GM21723 (cell line): ENCODE measurements around the gene HIC2.
"Not testable (repeated sequence)": the region's sequence is repeated elsewhere in the genome, so short reads cannot be mapped to it uniquely, and the experiment has no call there.

Experiments
- ATAC-seq: cut with Tn5 transposase; IDR thresholded peaks from one replicate; pipeline ENCODE4 v1.9.1; 2021; ENCODE audit warnings: mild to moderate bottlenecking, moderate library complexity; ENCODE audit not compliant: unreplicated experiment

Gene HIC2

DNA sequence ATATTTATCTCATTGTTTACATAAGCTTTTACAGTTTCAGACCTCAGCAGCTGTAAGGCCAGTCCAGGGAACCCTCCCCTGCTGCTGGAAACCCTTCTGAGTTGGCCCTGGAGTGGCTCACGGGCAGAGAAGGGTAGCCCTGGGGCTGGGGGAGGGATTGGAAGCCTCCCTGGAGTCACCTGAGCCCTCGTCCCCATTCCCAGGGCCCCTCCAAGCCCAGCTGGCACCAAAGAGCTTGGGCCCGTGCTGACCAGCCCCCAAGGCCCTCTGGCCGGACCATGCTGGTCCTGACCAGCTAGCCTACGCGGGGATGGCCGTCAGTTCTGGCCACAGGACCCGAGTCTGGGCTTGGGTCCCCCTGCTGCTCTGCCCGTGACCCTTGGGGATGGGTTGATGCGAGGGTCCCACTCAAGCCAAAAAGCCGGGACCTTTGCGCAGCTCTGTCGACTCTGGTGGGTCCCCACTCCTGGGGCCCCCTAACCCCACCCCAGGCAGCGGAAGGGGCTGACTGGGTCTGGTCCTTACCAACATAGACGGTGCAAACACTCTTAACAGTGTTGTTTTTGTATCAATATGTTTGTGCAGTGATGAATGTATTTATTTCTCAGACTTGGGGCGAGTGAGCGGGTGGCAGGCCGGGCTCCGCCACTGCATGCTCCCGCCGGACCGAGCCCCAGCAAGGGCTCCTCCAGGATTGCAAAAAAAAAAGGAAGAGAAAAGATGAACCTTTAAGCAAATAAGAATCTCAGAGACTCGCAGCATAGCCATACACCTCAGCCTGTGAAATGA is 32.6 kb downstream of the HIC2 start:
- no peak for ATAC-seq

GRCh38 chr22:21450320-21450831 is 33.2 kb downstream of the HIC2 start:
- ATAC-seq: no peak

- no peak for ATAC-seq
Measured at GRCh38 chr22:21450858-21451353, 33.7 kb downstream of the HIC2 start.

- ATAC-seq: no peak
Measured at GRCh38 chr22:21451545-21452520, 34.7 kb downstream of the HIC2 start.

- not testable (repeated sequence) for ATAC-seq
Measured at GRCh38 chr22:21452666-21453065, 35.5 kb downstream of the HIC2 start.

GRCh38 chr22:21454998-21455333 is 37.8 kb downstream of the HIC2 start:
- not testable (repeated sequence) for ATAC-seq

DNA sequence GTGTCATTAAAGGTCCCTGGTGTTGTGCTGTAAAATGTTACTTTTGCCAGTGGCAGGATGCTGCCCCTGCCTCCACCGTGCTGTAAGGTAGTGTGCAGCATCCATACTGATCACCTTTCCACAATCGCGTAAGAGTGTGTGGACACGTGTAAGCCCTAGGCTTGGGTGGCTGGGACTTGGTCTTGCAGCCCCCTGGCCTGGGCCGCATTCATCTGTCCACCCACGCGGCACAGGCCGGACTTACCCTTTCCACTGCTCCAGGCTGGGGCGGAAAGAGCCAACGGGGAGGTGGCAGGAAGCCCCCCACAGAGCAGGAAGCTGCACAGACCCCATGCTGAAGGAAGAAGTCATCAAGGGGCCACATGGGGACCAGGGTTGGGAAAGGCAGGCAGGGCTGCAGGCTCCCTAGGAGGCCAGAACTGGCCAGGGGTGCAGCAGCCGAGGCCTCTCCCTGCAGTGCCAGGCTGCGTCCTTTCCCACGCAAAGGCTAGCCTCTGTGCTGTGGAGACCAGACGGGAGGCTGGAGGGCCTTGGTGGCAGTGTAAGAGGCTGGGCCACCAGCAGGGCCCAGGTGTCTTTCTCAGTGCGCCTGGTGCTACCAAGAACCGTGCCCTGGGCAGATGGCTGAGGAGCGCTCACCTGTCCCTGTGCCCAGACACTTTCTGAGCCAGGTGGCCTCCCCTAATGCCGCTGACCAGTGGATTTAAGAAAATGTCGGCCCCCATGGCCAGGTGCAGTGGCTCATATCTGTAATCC is 38.3 kb downstream of the HIC2 start:
- no peak for ATAC-seq

DNA sequence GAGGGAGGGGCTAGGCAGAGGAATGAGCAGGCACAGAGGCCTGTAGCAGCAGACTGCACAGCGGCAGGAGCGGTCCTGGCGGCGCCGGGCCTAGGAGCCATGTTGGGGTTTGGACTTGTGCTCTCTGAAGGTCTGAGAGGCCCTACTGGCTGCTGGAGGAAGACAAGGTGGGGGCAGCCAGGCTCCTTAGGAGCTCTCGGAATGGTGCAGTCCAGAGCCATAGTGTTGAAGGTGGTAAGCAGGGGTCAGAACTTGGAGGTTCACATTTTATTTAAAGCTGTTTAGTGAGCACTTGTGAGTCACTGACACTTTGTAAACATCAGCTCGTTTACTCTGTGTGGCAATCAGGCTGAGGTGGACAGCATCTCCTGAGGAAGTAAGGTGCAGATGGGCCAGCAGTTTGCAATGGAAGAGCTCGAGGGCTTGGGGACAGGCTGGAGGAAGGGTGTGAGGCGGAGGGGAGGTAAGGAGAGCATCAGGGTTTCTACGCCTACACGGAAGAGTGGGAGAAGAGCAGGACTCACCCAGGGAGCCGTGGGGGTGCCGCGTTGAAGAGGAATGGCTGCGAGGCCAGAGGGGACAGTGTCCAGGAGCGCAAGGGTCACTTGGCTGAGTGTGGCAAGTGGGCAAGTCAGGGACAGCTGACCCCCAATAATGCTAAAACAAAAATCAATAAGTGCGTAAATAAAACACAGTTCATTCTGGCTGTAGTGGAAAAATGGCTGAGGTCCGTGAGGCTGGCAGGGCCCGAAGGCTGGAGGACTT is 40.0 kb downstream of the HIC2 start:
- ATAC-seq: no peak

DNA sequence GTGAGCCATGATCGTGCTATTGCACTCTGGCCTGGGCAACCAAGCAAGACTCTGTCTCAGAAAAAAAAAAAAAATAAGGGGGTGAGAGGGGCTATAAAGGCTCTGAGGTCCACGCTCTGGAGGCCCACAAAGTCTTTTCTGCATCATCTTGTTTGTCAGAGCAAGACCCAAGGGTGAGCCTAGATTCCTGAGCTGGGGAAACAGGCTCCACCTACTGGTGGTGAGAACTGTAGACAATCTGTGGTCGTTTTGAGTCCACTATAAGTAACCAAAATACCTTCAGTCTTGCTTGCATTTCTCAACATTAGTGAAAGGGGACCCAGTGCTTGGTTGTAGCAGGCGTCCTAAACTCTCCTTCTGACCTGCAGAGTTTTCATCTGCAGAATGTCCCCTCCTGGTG is 45.5 kb downstream of the HIC2 start:
- ATAC-seq: not testable (repeated sequence)

GRCh38 chr22:21467337-21468193 is 50.4 kb downstream of the HIC2 start, which contains the start of gene TMEM191C:
TMEM191C (plus strand) TSS chr22:21467387; CDS start chr22:21467460, 73 bp downstream.
- ATAC-seq: not testable (repeated sequence)

DNA sequence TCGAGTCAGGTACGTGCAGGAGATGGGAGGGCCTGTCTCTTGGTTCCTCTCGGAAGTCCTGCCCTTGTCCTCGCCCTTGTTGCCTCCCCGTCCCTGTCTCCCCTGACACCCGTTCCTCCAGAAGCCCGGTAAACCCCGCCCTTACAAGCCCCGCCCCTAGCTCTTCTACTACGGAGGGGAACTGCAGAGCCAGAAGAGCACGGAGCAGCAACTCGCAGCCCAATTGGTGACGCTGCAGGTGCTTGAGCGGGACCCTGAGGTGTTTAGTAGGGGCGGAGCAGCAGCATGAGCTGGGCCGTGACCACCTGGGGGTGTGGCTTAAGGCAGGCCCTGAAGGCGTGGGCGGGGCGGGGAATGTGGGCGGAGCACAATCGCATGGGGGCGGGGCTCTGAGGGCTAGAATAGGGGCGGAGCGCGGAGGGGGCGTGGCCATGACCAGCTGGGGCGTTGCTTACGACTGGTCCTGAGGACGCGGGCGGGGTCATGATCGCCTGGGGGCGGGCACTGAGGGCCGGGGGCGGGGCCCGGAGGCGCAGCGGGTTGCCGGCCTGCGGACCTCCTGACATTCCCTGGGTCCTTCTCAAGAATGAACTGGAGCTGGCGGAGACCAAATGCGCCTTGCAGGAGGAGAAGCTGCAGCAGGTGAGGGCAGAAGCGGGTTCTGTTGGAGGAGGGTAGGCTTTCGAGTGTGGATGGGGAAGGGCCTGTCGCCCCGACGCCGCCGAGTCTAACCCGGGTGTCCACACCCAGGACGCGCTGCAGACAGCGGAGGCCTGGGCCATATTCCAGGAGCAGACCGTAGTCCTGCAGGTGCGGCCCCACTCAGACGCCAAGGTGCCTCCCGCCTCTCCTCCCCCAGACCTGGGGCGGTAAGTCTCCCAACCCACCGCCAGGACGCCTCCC is 51.3 kb downstream of the HIC2 start:
- peak; percentile 90 for ATAC-seq

DNA sequence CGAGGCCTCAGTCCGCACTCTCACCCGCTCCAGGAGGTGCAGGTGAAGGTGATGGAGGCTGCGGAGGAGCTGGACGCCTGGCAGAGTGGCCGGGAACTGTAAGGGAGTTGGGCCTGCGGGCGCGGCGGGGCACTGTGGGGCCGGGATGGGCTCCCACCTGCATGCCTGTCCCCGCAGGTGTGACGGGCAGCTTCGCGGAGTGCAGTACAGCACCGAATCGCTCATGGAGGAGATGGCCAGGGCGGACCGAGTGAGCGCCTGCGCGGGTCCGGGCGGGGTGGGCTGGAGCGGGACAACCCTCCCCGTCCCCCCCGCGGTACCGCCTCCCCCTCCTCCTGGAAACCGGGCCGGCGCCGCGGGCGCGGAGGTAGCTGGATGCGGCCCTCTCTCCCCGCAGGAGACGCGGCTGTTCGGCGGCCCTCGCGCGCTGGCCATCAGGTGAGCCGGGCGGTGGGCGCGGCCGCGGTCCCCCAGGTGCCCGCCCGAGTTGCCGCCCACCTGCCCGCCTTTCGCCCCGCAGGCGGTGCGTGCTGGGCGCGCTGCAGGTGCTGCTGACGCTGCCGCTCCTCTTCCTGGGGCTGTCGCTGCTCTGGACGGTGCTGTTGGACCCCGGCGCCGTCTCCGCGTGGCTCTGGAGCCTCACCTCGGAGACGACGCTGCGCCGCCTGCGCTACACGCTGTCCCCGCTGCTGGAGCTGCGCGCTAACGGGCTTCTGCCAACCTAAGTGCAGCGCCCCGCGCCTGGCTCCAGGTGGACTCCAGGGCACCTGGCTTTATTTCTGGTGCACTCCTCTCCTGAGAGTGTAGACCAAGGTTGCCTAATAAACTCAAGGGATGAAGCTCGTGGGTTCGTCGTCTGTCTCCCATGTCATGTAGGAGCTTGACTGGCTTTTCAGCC is 52.2 kb downstream of the HIC2 start:
- ATAC-seq: not testable (repeated sequence)

DNA sequence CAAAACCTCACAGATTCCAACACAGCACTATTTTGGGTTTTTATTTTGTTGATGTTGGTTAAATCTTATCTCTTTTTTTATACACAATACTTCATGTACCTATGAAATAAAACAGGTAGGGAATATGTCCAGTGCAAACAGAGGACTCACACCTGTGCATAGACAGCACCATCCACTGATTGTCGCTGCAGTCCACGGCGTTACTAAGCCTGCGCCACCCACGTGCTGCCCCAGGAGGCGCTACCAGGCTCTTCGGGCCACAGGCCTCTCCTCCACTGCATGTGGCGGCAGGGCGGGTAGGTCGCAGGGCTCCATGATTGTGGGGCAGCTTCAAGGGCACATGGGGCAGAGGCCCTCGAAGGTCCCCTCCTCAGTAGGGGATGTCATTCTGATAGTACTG is 55.8 kb downstream of the HIC2 start:
- not testable (repeated sequence) for ATAC-seq

GRCh38 chr22:21473664-21474063 is 56.5 kb downstream of the HIC2 start:
- not testable (repeated sequence) for ATAC-seq

- ATAC-seq: not testable (repeated sequence)
Measured at GRCh38 chr22:21484039-21484438, 66.9 kb downstream of the HIC2 start.

DNA sequence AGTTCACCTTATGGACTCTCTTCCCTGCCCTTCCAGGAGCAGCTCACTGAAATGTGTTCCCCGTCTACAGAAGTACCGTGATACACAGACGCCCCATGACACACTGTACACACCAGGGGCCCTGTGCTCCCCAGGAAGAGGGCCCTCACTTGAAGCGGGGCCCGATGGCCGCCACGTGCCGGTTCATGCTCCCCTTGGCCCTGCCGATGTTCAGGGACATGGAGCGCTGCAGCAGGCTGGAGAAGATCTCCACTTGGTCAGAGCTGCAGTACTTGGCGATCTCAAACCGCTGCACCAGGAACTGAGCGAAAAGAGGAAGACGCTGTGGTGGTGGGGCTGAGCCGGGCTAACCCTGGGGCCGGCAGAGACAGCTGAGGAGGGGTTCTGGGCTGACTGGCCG is 70.6 kb downstream of the HIC2 start:
- ATAC-seq: not testable (repeated sequence)

DNA sequence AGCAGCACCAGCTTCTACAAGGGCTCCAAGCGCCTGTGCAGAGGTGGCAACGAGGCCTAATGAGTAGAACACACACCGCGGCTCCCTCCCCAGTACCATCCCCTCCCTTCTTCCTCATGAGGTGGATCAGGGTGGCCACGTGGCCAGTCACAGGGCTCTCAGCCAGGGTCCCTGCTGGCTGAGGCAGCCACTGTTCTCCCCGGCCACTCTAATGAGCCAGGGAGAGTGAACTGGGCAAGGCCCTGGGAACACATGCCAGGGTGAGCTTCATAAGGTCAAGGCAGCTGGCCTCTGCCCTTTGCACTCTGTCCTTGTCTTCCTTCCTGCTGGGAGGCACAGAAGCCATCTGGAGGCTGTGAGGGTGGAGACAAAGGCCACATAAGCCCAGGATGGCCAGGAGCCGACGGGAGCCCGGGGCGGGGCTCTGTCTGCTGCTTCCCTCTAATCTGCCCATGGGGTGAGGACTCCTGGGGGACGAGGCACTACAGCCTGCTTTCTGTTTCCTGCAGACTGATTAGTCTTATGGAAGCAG is 72.0 kb downstream of the HIC2 start:
- ATAC-seq: not testable (repeated sequence)
